HEK293 (cell line): ENCODE data around the gene MRAP2.

Source experiments
- CTCF ChIA-PET: fragments of 350-600 bp; formaldehyde crosslinking; extraction: SDS; loops from one replicate; lab custom pipeline; 2021; ENCODE audit warnings: antibody characterized with exemption; lab: Yijun Ruan, JAX
- POLR2A ChIA-PET: fragments of 300-600 bp; formaldehyde crosslinking; extraction: SDS; loops from one replicate; lab custom pipeline; 2020; ENCODE audit warnings: antibody characterized with exemption, inconsistent platforms; lab: Yijun Ruan, JAX
- H3K27ac ChIP-seq: fragments of 200-500 bp; sonication (Bioruptor generic); 2 replicates; pipeline ENCODE4 v1.5.1; 2014; ENCODE audit warnings: low read depth, low read length, control low read depth, inconsistent platforms; ENCODE audit errors: extremely low read depth
- H3K36me3 ChIP-seq, 2 experiments: fragments of 200-500 bp in 1 of 2; sonication (Bioruptor generic) in 1 of 2; 1 replicate in 1 of 2; 2 replicates in 1 of 2; pipeline ENCODE4 v1.5.1; 2014 to 2017; ENCODE audit warnings: inconsistent platforms in 2 of 2, low read length in 2 of 2; ENCODE audit not compliant: control insufficient read depth in 2 of 2, insufficient read depth in 1 of 2
- H3K4me1 ChIP-seq: fragments of 200-500 bp; sonication (Bioruptor generic); 2 replicates; pipeline ENCODE4 v1.5.1; 2014; ENCODE audit warnings: mild to moderate bottlenecking, low read length, inconsistent platforms; ENCODE audit not compliant: control insufficient read depth, insufficient read depth
- H3K4me3 ChIP-seq: 2 replicates; pipeline ENCODE4 v1.5.1; 2011; ENCODE audit warnings: low read depth, mild to moderate bottlenecking, control low read depth, low read length, moderate library complexity
- H3K9me3 ChIP-seq: fragments of 200-500 bp; sonication (Bioruptor generic); 2 replicates; pipeline ENCODE4 v1.5.1; 2014; ENCODE audit warnings: low read depth, low read length, inconsistent platforms; ENCODE audit not compliant: control insufficient read depth, insufficient read depth
- MYNN ChIP-seq: fragments of 450-650 bp; formaldehyde crosslinking; IDR thresholded peaks from 2 replicates; pipeline ENCODE4 v1.5.1; 2016; ENCODE audit warnings: missing biosample characterization, missing genetic modification characterization, borderline replicate concordance
- PRDM1 ChIP-seq: fragments of 450-650 bp; formaldehyde crosslinking; IDR thresholded peaks from 2 replicates; pipeline ENCODE4; 2016; ENCODE audit warnings: missing biosample characterization, missing genetic modification characterization
- ZFHX2 ChIP-seq: fragments of 450-650 bp; formaldehyde crosslinking; conservative IDR thresholded peaks from 2 replicates; pipeline ENCODE4 v1.5.1; 2016; ENCODE audit warnings: missing biosample characterization, missing genetic modification characterization
- ZNF112 ChIP-seq: fragments of 450-650 bp; formaldehyde crosslinking; IDR thresholded peaks from 2 replicates; pipeline ENCODE4 v1.5.0; 2017; ENCODE audit warnings: missing biosample characterization, missing genetic modification characterization
- ZNF138 ChIP-seq: fragments of 450-650 bp; formaldehyde crosslinking; IDR thresholded peaks from 2 replicates; pipeline ENCODE4 v1.5.1; 2016; ENCODE audit warnings: missing biosample characterization, missing genetic modification characterization, borderline replicate concordance
- ZNF19 ChIP-seq: fragments of 450-650 bp; formaldehyde crosslinking; IDR thresholded peaks from 2 replicates; pipeline ENCODE4; 2016; ENCODE audit warnings: missing biosample characterization, missing genetic modification characterization, low read depth
- ZNF311 ChIP-seq: fragments of 450-650 bp; formaldehyde crosslinking; IDR thresholded peaks from 2 replicates; pipeline ENCODE4 v1.5.1; 2017; ENCODE audit warnings: missing biosample characterization, missing genetic modification characterization, borderline replicate concordance
- ZNF335 ChIP-seq: fragments of 450-650 bp; formaldehyde crosslinking; conservative IDR thresholded peaks from 2 replicates; pipeline ENCODE4 v1.5.1; 2016; ENCODE audit warnings: missing biosample characterization, missing genetic modification characterization
- ZNF37A ChIP-seq: fragments of 450-650 bp; IDR thresholded peaks from 2 replicates; pipeline ENCODE4 v1.5.1; 2018; ENCODE audit warnings: missing biosample characterization, missing genetic modification characterization
- ZNF514 ChIP-seq: fragments of 450-650 bp; formaldehyde crosslinking; IDR thresholded peaks from 2 replicates; pipeline ENCODE4 v1.5.1; 2016; ENCODE audit warnings: missing biosample characterization, missing genetic modification characterization
- ZNF747 ChIP-seq: fragments of 450-650 bp; formaldehyde crosslinking; IDR thresholded peaks from 2 replicates; pipeline ENCODE4 v1.5.1; 2016; ENCODE audit warnings: missing biosample characterization, missing genetic modification characterization
- ZXDB ChIP-seq: fragments of 450-650 bp; formaldehyde crosslinking; IDR thresholded peaks from 2 replicates; pipeline ENCODE4 v1.5.1; 2016; ENCODE audit warnings: missing biosample characterization, missing genetic modification characterization
- TF ChIP-seq, protein P1 (sequence below): sonication (generic); formaldehyde crosslinking; IDR thresholded peaks from 2 replicates; pipeline ENCODE4 v1.8.1; 2022; ENCODE audit warnings: mild to moderate bottlenecking, moderate library complexity, missing genetic modification reagents
- TF ChIP-seq, protein P2 (sequence below): fragments of 450-650 bp; formaldehyde crosslinking; IDR thresholded peaks from 2 replicates; pipeline ENCODE4 v1.5.1; 2017; ENCODE audit warnings: missing biosample characterization, missing genetic modification characterization
- TF ChIP-seq, protein P3 (sequence below): fragments of 450-650 bp; formaldehyde crosslinking; IDR thresholded peaks from 2 replicates; pipeline ENCODE4 v1.5.1; 2016; ENCODE audit warnings: missing biosample characterization, missing genetic modification characterization
- TF ChIP-seq, protein P4 (sequence below): fragments of 450-650 bp; formaldehyde crosslinking; IDR thresholded peaks from 2 replicates; pipeline ENCODE4 v1.5.1; 2017; ENCODE audit warnings: missing biosample characterization, missing genetic modification characterization
- TF ChIP-seq, protein P5 (sequence below): fragments of 450-650 bp; formaldehyde crosslinking; IDR thresholded peaks from 2 replicates; pipeline ENCODE4 v1.5.1; 2016; ENCODE audit warnings: missing biosample characterization, missing genetic modification characterization, low read depth
- TF ChIP-seq, protein P6 (sequence below): fragments of 450-650 bp; formaldehyde crosslinking; IDR thresholded peaks from 2 replicates; pipeline ENCODE4 v1.5.1; 2016; ENCODE audit warnings: missing biosample characterization, missing genetic modification characterization, borderline replicate concordance

The MRAP2 gene

DNA sequence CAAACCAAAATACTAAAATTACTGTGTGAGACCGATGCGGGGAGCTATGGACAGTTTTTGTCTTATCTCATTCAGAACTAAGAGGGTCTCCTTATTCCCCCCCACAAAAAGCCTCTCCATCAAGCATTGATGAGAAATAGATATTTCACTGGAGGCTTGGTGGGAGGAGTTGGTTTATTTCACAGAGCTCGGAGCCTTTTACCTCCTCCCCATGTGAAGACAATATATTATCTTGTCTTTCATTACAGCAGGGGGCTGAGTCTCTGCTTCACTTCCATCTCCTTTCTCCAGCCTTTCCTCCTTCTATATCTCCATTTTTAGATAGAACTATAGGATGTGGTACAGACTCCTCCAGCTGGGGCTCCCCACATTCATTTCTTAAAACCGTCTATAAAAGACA is 29.9 kb upstream of the MRAP2 start (continued):
- no peak for TF ChIP-seq ZNF747 (tag by site-specific recombination)
- TF ChIP-seq, protein P1, sequence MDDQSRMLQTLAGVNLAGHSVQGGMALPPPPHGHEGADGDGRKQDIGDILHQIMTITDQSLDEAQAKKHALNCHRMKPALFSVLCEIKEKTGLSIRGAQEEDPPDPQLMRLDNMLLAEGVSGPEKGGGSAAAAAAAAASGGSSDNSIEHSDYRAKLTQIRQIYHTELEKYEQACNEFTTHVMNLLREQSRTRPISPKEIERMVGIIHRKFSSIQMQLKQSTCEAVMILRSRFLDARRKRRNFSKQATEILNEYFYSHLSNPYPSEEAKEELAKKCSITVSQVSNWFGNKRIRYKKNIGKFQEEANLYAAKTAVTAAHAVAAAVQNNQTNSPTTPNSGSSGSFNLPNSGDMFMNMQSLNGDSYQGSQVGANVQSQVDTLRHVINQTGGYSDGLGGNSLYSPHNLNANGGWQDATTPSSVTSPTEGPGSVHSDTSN (CRISPR knock-in tag), result no peak
- TF ChIP-seq, all 188 proteins: peak for 0

DNA sequence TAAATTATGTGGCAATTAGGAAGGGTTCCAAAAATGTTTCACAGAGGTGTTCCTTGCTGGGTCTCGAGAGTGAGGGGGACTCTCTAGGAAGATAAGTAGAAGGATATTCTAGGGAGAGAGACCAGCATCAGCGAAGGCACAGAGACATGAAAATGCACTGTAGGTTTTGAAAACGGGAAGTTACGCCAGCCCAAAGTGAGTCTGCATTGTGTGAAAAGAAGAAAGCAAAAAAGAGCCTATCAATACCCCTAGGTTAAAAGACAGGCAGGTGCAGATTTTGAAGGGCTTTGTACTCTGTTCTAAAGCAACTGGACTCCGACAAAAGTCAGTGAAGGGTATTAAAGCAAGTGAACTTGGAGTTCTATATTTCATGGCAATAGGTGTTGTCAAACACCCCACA is 25.7 kb upstream of the MRAP2 start:
- CTCF ChIA-PET, result interaction anchor here (0.6 to 0.7 kb wide), 2 partner anchors 82 to 899 kb away, joined by 3 to 7 read pairs; no protein-coding TSS in a partner anchor
- H3K4me1 ChIP-seq, result no peaks in the 10 kb centered on the region
- TF ChIP-seq, protein P2, sequence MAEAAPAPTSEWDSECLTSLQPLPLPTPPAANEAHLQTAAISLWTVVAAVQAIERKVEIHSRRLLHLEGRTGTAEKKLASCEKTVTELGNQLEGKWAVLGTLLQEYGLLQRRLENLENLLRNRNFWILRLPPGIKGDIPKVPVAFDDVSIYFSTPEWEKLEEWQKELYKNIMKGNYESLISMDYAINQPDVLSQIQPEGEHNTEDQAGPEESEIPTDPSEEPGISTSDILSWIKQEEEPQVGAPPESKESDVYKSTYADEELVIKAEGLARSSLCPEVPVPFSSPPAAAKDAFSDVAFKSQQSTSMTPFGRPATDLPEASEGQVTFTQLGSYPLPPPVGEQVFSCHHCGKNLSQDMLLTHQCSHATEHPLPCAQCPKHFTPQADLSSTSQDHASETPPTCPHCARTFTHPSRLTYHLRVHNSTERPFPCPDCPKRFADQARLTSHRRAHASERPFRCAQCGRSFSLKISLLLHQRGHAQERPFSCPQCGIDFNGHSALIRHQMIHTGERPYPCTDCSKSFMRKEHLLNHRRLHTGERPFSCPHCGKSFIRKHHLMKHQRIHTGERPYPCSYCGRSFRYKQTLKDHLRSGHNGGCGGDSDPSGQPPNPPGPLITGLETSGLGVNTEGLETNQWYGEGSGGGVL, result no peak
- TF ChIP-seq MYNN (tag by site-specific recombination), result no peak
- POLR2A ChIA-PET, result no interaction called here
- H3K27ac ChIP-seq, result no peak overlapping the region
- H3K4me3 ChIP-seq, result no peak overlapping the region
- no peaks in the 10 kb centered on the region for H3K9me3 ChIP-seq
- no peaks in the 10 kb centered on the region; a peak in 1 of 3 replicates for H3K36me3 ChIP-seq

DNA sequence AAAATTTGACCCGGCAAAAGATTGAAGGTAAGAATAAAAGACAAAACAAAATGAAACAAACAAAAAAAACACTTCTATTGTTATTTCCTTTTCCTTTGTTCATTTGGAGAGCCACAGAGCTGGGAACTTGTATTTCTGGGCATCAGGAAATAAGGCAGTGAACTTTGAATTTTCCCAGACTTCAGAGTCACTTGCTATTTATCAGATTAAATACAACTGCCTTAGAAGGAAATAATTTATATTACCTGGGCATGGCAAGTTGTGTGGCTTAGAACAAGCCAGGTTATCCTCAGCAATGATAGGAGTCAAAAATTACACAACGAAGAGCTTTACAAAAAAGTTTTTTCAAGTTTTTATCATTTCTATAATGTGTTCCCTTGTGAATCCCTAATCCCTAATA is 20.2 kb upstream of the MRAP2 start:
- H3K4me1 ChIP-seq, result no peaks in the 10 kb centered on the region
- ChIA-PET POLR2A (no interaction called here), CTCF (interaction anchor here (0.6 to 0.7 kb wide), 3 partner anchors 18 to 1309 kb away, joined by 3 read pairs; no protein-coding TSS in a partner anchor)
- H3K4me3 ChIP-seq, result no peak overlapping the region
- no peaks in the 10 kb centered on the region for H3K9me3 ChIP-seq
- no peak overlapping the region for H3K27ac ChIP-seq
- no peaks in the 10 kb centered on the region; a peak in 1 of 3 replicates for H3K36me3 ChIP-seq
- no peak for TF ChIP-seq ZNF138 (tag by site-specific recombination)
- TF ChIP-seq ZXDB (tag by site-specific recombination), result no peak
- TF ChIP-seq, protein P3, sequence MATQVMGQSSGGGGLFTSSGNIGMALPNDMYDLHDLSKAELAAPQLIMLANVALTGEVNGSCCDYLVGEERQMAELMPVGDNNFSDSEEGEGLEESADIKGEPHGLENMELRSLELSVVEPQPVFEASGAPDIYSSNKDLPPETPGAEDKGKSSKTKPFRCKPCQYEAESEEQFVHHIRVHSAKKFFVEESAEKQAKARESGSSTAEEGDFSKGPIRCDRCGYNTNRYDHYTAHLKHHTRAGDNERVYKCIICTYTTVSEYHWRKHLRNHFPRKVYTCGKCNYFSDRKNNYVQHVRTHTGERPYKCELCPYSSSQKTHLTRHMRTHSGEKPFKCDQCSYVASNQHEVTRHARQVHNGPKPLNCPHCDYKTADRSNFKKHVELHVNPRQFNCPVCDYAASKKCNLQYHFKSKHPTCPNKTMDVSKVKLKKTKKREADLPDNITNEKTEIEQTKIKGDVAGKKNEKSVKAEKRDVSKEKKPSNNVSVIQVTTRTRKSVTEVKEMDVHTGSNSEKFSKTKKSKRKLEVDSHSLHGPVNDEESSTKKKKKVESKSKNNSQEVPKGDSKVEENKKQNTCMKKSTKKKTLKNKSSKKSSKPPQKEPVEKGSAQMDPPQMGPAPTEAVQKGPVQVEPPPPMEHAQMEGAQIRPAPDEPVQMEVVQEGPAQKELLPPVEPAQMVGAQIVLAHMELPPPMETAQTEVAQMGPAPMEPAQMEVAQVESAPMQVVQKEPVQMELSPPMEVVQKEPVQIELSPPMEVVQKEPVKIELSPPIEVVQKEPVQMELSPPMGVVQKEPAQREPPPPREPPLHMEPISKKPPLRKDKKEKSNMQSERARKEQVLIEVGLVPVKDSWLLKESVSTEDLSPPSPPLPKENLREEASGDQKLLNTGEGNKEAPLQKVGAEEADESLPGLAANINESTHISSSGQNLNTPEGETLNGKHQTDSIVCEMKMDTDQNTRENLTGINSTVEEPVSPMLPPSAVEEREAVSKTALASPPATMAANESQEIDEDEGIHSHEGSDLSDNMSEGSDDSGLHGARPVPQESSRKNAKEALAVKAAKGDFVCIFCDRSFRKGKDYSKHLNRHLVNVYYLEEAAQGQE (tag by site-specific recombination), result no peak
- TF ChIP-seq, protein P4, sequence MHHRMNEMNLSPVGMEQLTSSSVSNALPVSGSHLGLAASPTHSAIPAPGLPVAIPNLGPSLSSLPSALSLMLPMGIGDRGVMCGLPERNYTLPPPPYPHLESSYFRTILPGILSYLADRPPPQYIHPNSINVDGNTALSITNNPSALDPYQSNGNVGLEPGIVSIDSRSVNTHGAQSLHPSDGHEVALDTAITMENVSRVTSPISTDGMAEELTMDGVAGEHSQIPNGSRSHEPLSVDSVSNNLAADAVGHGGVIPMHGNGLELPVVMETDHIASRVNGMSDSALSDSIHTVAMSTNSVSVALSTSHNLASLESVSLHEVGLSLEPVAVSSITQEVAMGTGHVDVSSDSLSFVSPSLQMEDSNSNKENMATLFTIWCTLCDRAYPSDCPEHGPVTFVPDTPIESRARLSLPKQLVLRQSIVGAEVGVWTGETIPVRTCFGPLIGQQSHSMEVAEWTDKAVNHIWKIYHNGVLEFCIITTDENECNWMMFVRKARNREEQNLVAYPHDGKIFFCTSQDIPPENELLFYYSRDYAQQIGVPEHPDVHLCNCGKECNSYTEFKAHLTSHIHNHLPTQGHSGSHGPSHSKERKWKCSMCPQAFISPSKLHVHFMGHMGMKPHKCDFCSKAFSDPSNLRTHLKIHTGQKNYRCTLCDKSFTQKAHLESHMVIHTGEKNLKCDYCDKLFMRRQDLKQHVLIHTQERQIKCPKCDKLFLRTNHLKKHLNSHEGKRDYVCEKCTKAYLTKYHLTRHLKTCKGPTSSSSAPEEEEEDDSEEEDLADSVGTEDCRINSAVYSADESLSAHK (tag by site-specific recombination), result no peak
- TF ChIP-seq, protein P5, sequence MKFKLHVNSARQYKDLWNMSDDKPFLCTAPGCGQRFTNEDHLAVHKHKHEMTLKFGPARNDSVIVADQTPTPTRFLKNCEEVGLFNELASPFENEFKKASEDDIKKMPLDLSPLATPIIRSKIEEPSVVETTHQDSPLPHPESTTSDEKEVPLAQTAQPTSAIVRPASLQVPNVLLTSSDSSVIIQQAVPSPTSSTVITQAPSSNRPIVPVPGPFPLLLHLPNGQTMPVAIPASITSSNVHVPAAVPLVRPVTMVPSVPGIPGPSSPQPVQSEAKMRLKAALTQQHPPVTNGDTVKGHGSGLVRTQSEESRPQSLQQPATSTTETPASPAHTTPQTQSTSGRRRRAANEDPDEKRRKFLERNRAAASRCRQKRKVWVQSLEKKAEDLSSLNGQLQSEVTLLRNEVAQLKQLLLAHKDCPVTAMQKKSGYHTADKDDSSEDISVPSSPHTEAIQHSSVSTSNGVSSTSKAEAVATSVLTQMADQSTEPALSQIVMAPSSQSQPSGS, result no peak
- no peak for TF ChIP-seq ZFHX2
- TF ChIP-seq, protein P1 (CRISPR knock-in tag), result no peak
- TF ChIP-seq ZNF514 (tag by site-specific recombination), result no peak
- no peak for TF ChIP-seq ZNF19 (tag by site-specific recombination)
- TF ChIP-seq, protein P6, sequence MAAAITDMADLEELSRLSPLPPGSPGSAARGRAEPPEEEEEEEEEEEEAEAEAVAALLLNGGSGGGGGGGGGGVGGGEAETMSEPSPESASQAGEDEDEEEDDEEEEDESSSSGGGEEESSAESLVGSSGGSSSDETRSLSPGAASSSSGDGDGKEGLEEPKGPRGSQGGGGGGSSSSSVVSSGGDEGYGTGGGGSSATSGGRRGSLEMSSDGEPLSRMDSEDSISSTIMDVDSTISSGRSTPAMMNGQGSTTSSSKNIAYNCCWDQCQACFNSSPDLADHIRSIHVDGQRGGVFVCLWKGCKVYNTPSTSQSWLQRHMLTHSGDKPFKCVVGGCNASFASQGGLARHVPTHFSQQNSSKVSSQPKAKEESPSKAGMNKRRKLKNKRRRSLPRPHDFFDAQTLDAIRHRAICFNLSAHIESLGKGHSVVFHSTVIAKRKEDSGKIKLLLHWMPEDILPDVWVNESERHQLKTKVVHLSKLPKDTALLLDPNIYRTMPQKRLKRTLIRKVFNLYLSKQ (tag by site-specific recombination), result no peak
- TF ChIP-seq ZNF335 (tag by site-specific recombination), result no peak
- no peak for TF ChIP-seq PRDM1
- no peak for TF ChIP-seq ZNF37A (tag by site-specific recombination)
- TF ChIP-seq ZNF311, result no peak
- TF ChIP-seq ZNF112 (tag by site-specific recombination), result no peak
